Endothelial cell of umbilical vein (primary cell): Measurements from ENCODE around the gene ETFRF1. TPM values are rescaled to one million over a fixed set of nuclear protein-coding genes. Genes with fewer than 3 reads are reported as not detected.

ENCODE experiments used
- BruUV-seq: library from RNA; stranded (reverse); fragments of 400-500 nt; replicated peaks from 2 replicates; lab custom pipeline; 2021; lab: Mats Ljungman, UMichigan
- CTCF ChIA-PET: fragments of 300-600, 350-600 bp; sonication (Branson Sonifier 250); formaldehyde crosslinking; loops from one replicate; lab custom pipeline; 2021; ENCODE audit warnings: antibody characterized with exemption, inconsistent platforms; lab: Charles Lee
- POLR2A ChIA-PET: fragments of 300-600, 350-600 bp; sonication (Branson Sonifier 250); formaldehyde crosslinking; loops from one replicate; lab custom pipeline; 2021; ENCODE audit warnings: antibody characterized with exemption, inconsistent platforms; lab: Charles Lee
- DNase-seq: peaks from one replicate; pipeline ENCODE4 v3.0.0-alpha.2; 2011; ENCODE audit warnings: low read depth, low spot score
- FAIRE-seq: peaks from 2 replicates; lab custom pipeline; 2011; peaks lifted over from hg19 to GRCh38; lab: Jason Lieb, UNC
- H2AFZ ChIP-seq: 2 replicates; pipeline ENCODE4 v1.6.0; 2012; ENCODE audit warnings: low read depth, low read length, control low read depth, inconsistent platforms
- H3K27ac ChIP-seq: 2 replicates; pipeline ENCODE4 v1.5.1; 2011; ENCODE audit warnings: low read depth, mild to moderate bottlenecking, control low read depth, low read length, moderate library complexity; ENCODE audit not compliant: insufficient read depth
- H3K27me3 ChIP-seq, 2 experiments: 2 replicates each; pipeline versions ENCODE4 v1.6.0 to v1.6.1; 2011; ENCODE audit warnings: low read length in 2 of 2, mixed read lengths in 1 of 2; ENCODE audit not compliant: control insufficient read depth in 2 of 2, insufficient read depth in 2 of 2
- H3K36me3 ChIP-seq, 2 experiments: 2 replicates in 1 of 2; 3 replicates in 1 of 2; pipeline ENCODE4 v1.5.1; 2011; ENCODE audit warnings: low read length in 2 of 2, mild to moderate bottlenecking in 1 of 2, moderate library complexity in 1 of 2; ENCODE audit not compliant: control insufficient read depth in 2 of 2, insufficient read depth in 2 of 2; ENCODE audit errors: extremely low read depth in 1 of 2
- H3K4me1 ChIP-seq: 3 replicates; pipeline ENCODE4 v1.5.1; 2011; ENCODE audit warnings: mild to moderate bottlenecking, low read length; ENCODE audit not compliant: control insufficient read depth, insufficient read depth; ENCODE audit errors: extremely low read depth
- H3K4me2 ChIP-seq: 2 replicates; pipeline ENCODE4 v1.6.1; 2011; ENCODE audit warnings: low read length, control low read depth, mixed read lengths; ENCODE audit not compliant: insufficient read depth
- H3K4me3 ChIP-seq, 3 experiments: fragments of 200-600 bp in 1 of 3; sonication (generic), shearing (Covaris generic) in 1 of 3; replicated peaks in 1 of 3; 2 replicates each; pipeline ENCODE4 v1.5.1; 2011 to 2016; ENCODE audit warnings: control low read depth in 3 of 3, low read length in 3 of 3, mild to moderate bottlenecking in 2 of 3, inconsistent platforms in 1 of 3, low read depth in 1 of 3, moderate library complexity in 1 of 3; ENCODE audit not compliant: insufficient read depth in 1 of 3
- H3K79me2 ChIP-seq: 2 replicates; pipeline ENCODE4 v1.6.0; 2012; ENCODE audit warnings: low read length, inconsistent platforms; ENCODE audit not compliant: control insufficient read depth, insufficient read depth
- H3K9ac ChIP-seq: replicated peaks from 2 replicates; pipeline ENCODE3; 2011; ENCODE audit warnings: low read length, control low read depth; ENCODE audit not compliant: insufficient read depth; ENCODE audit errors: extremely low read depth
- H3K9me1 ChIP-seq: replicated peaks from 3 replicates; pipeline ENCODE4 v1.6.0; 2011; ENCODE audit warnings: mild to moderate bottlenecking, low read length; ENCODE audit not compliant: control insufficient read depth, insufficient read depth; ENCODE audit errors: extremely low read depth
- H3K9me3 ChIP-seq: replicated peaks from 2 replicates; pipeline ENCODE4 v1.5.1; 2012; ENCODE audit warnings: low read length, inconsistent platforms; ENCODE audit not compliant: control insufficient read depth, insufficient read depth
- H4K20me1 ChIP-seq: replicated peaks from 2 replicates; pipeline ENCODE3; 2011; ENCODE audit warnings: mild to moderate bottlenecking, low read length; ENCODE audit not compliant: control insufficient read depth, insufficient read depth; ENCODE audit errors: extremely low read depth
- FOS ChIP-seq: IDR thresholded peaks from 2 replicates; pipeline ENCODE4 v1.6.1; 2011; ENCODE audit warnings: mild to moderate bottlenecking, low read length, moderate library complexity, borderline replicate concordance; ENCODE audit not compliant: insufficient read depth
- GATA2 ChIP-seq: IDR thresholded peaks from 2 replicates; pipeline ENCODE4 v1.7.0; 2011; ENCODE audit warnings: low read depth, mild to moderate bottlenecking, moderate library complexity, mixed read lengths, low read length; ENCODE audit not compliant: insufficient read length, insufficient read depth
- MYC ChIP-seq: IDR thresholded peaks from one replicate; pipeline ENCODE4 v1.6.1; 2011; ENCODE audit warnings: mild to moderate bottlenecking, low read depth, low read length
- POLR2AphosphoS5 ChIP-seq: IDR thresholded peaks from 2 replicates; pipeline ENCODE4 v1.6.1; 2012; ENCODE audit warnings: low read depth, mild to moderate bottlenecking, control low read depth, low read length, moderate library complexity; ENCODE audit not compliant: insufficient read depth
- dilution Hi-C: fragments of 300-500 bp; cut with MboI; formaldehyde crosslinking; loops from one replicate; pipeline ENCODE4 v1.15.0; 2019; ENCODE audit warnings: low sequenced_read_pairs; ENCODE audit not compliant: extremely low pct_ligation_motif_present
- intact Hi-C: fragments of 100-400 bp; cut with micrococcal nuclease; formaldehyde crosslinking; loops from one replicate; pipeline ENCODE4 v1.10.0; 2022
- polyA plus RNA-seq, 4 experiments: library from polyadenylated mRNA; depleted of rRNA in 3 of 4; stranded (reverse) in 3 of 4; unstranded in 1 of 4; fragments of >200 nt; gene quantifications; 2 replicates each; pipeline versions ENCODE4 v1.2.1 to v1.2.3, GENCODE V29; 2011 to 2012; ENCODE audit warnings: missing spikeins in 1 of 4
- total RNA-seq: library from RNA; stranded (reverse); gene quantifications from 2 replicates; pipeline ENCODE4 v1.2.3, GENCODE V29; 2021
- TF ChIP-seq, protein P1 (sequence below): IDR thresholded peaks from 2 replicates; pipeline ENCODE4 v1.6.1; 2011; ENCODE audit not compliant: insufficient read depth, insufficient read length
- TF ChIP-seq, protein P2 (sequence below), 2 donors: IDR thresholded peaks; 1 replicate in 1 of 2; 2 replicates in 1 of 2; pipeline ENCODE4 v1.5.1; 2011; ENCODE audit warnings: low read length in 2 of 2, mild to moderate bottlenecking in 2 of 2, moderate library complexity in 2 of 2, control low read depth in 1 of 2, inconsistent platforms in 1 of 2, low read depth in 1 of 2; ENCODE audit not compliant: insufficient read depth in 1 of 2; ENCODE audit errors: extremely low read depth in 1 of 2

ETFRF1 gene
- total and polyA plus RNA-seq, 2 donors (not counting 3 experiments of a cell fraction or from before 2014, with no cell fraction given): 6.9 to 10.6 TPM

DNA sequence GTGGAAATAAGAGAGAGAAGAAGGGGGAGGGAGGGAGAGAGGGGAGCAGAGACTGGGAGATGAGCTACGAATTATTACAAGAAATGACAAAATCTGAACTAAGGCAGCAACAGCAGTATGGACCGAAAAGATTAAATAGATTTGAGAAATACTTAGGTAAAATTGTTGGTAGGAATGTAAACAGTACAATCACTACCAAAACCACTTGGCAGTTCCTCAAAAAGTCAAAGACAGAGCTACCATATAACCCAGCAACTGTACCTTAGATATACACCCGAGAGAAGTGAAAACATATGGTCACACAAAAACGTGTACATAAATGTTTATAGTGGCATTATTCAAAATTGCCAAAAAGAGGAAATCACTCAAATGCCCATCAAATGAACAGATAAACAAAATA lies 41.6 kb downstream of the ETFRF1 start:
- FAIRE-seq: no peak
- Histone ChIP-seq H3K4me2 (no peak overlapping the region), H3K4me1 (no peaks in the 10 kb centered on the region), H2AFZ (no peak overlapping the region), H3K4me3 (no peak overlapping the region), H3K27me3 (no peaks in the 10 kb centered on the region), H4K20me1 (no peaks in the 10 kb centered on the region), H3K9me3 (no peaks in the 10 kb centered on the region), H3K36me3 (no peaks in the 10 kb centered on the region), H3K9ac (no peak overlapping the region), H3K79me2 (peaks cover 13% of the 10 kb centered on the region), H3K27ac (no peak overlapping the region), H3K9me1 (no peaks in the 10 kb centered on the region)
- no TSS peak for BruUV-seq
- TF ChIP-seq, protein P1, sequence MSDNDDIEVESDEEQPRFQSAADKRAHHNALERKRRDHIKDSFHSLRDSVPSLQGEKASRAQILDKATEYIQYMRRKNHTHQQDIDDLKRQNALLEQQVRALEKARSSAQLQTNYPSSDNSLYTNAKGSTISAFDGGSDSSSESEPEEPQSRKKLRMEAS: no peak
- TF ChIP-seq MYC (no peak), FOS (no peak), POLR2AphosphoS5 (no peak), GATA2 (no peak)
- TF ChIP-seq, protein P2, sequence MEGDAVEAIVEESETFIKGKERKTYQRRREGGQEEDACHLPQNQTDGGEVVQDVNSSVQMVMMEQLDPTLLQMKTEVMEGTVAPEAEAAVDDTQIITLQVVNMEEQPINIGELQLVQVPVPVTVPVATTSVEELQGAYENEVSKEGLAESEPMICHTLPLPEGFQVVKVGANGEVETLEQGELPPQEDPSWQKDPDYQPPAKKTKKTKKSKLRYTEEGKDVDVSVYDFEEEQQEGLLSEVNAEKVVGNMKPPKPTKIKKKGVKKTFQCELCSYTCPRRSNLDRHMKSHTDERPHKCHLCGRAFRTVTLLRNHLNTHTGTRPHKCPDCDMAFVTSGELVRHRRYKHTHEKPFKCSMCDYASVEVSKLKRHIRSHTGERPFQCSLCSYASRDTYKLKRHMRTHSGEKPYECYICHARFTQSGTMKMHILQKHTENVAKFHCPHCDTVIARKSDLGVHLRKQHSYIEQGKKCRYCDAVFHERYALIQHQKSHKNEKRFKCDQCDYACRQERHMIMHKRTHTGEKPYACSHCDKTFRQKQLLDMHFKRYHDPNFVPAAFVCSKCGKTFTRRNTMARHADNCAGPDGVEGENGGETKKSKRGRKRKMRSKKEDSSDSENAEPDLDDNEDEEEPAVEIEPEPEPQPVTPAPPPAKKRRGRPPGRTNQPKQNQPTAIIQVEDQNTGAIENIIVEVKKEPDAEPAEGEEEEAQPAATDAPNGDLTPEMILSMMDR (IDR thresholded peaks at IDR 0.05; ENCODE audit: extremely low read depth in 1 of 2, insufficient read depth in 1 of 2, low read depth in 1 of 2, low read length in 2 of 2): no peak
- POLR2A ChIA-PET: no interaction called here
- no peak for DNase-seq
- intact Hi-C loops: no loop called here
- dilution Hi-C loops: no loop called here
- CTCF ChIA-PET: no interaction called here
